GM23338 (cell line): ENCODE results near the gene OXLD1.

ENCODE experiments used
- CTCF ChIP-seq, 2 experiments: fragments of 200-600 bp in 1 of 2; sonication (generic) in 1 of 2; conservative IDR thresholded peaks; 2 replicates each; pipeline versions ENCODE4 v1.5.1 to v1.6.1; 2016 to 2017; ENCODE audit warnings: antibody characterized with exemption in 2 of 2, low read depth in 2 of 2, mild to moderate bottlenecking in 2 of 2, moderate library complexity in 1 of 2
- POLR2AphosphoS5 ChIP-seq: IDR thresholded peaks from 2 replicates; pipeline ENCODE4 v1.6.1; 2016; ENCODE audit warnings: antibody characterized with exemption, low read depth

GRCh38 chr17:81691608-81692007, 25.2 kb upstream of the OXLD1 start:
- TF ChIP-seq CTCF (conservative IDR thresholded peaks at IDR 0.05; ENCODE audit: low read depth in 2 of 2) (no peak), POLR2AphosphoS5 (no peak)
